KMS-11 (cell line): ENCODE data around the gene PSRC1.

Source experiments
- H2AFZ ChIP-seq: fragments of 200-600 bp; sonication (generic); 2 replicates; pipeline ENCODE4 v1.6.1; 2016; ENCODE audit warnings: antibody characterized with exemption, mixed run types, low read depth
- H3K27ac ChIP-seq: fragments of 200-600 bp; sonication (generic); 2 replicates; pipeline ENCODE4 v1.6.1; 2016; ENCODE audit warnings: mild to moderate bottlenecking, mixed run types
- H3K27me3 ChIP-seq: fragments of 200-600 bp; sonication (generic); 2 replicates; pipeline ENCODE4 v1.6.1; 2017; ENCODE audit warnings: mild to moderate bottlenecking, low read depth, mixed run types, moderate library complexity; ENCODE audit not compliant: insufficient read depth
- H3K36me3 ChIP-seq: fragments of 200-600 bp; sonication (generic); 2 replicates; pipeline ENCODE4 v1.6.1; 2017; ENCODE audit warnings: mild to moderate bottlenecking, mixed run types; ENCODE audit not compliant: insufficient read depth
- H3K4me1 ChIP-seq: fragments of 200-600 bp; sonication (generic); 2 replicates; pipeline ENCODE4 v1.6.1; 2016; ENCODE audit warnings: mild to moderate bottlenecking, low read depth, mixed run types; ENCODE audit not compliant: poor library complexity, severe bottlenecking
- H3K4me2 ChIP-seq: fragments of 200-600 bp; sonication (generic); 2 replicates; pipeline ENCODE4 v1.7.0; 2016; ENCODE audit warnings: mild to moderate bottlenecking, mixed run types
- H3K4me3 ChIP-seq: fragments of 200-600 bp; sonication (generic); IDR thresholded peaks from 2 replicates; pipeline ENCODE4 v1.6.1; 2017; ENCODE audit warnings: low read depth, low read length, mixed read lengths; ENCODE audit not compliant: insufficient read depth
- H3K79me2 ChIP-seq: fragments of 200-600 bp; sonication (generic); 2 replicates; pipeline ENCODE4 v1.6.1; 2016; ENCODE audit warnings: low read depth, mixed run types; ENCODE audit not compliant: insufficient read depth
- H3K9ac ChIP-seq: fragments of 200-600 bp; sonication (generic); 2 replicates; pipeline ENCODE4 v1.6.1; 2016; ENCODE audit warnings: mild to moderate bottlenecking, mixed run types
- H4K20me1 ChIP-seq: fragments of 200-600 bp; sonication (generic); 2 replicates; pipeline ENCODE4 v1.6.1; 2016; ENCODE audit warnings: mild to moderate bottlenecking, mixed run types; ENCODE audit not compliant: insufficient read depth
- CTCF ChIP-seq: fragments of 200-600 bp; sonication (generic); conservative IDR thresholded peaks from 2 replicates; pipeline ENCODE4 v1.6.1; 2017; ENCODE audit warnings: low read depth, mild to moderate bottlenecking, antibody characterized with exemption, low read length, moderate library complexity, mixed read lengths

The PSRC1 gene

GRCh38 chr1:109256085-109256484 is 26.9 kb downstream of the PSRC1 start:
- Histone ChIP-seq H3K27ac (no peak overlapping the region), H3K4me2 (no peak overlapping the region)
- TF ChIP-seq CTCF, result no peak

GRCh38 chr1:109255678-109256077 is 27.3 kb downstream of the PSRC1 start:
- Histone ChIP-seq H3K4me2 (no peak overlapping the region), H3K9ac (no peak overlapping the region), H4K20me1 (no peaks in the 10 kb centered on the region), H2AFZ (no peak overlapping the region), H3K79me2 (no peaks in the 10 kb centered on the region), H3K27me3 (no peaks in the 10 kb centered on the region), H3K36me3 (no peaks in the 10 kb centered on the region), H3K27ac (no peak overlapping the region), H3K4me1 (no peaks in the 10 kb centered on the region), H3K4me3 (no peak overlapping the region)
- TF ChIP-seq CTCF, result no peak

More at GRCh38 chr1:109256085-109256484, 26.9 kb downstream of the PSRC1 start:
- no peak overlapping the region for H2AFZ ChIP-seq
- no peaks in the 10 kb centered on the region for H3K79me2 ChIP-seq
- H3K36me3 ChIP-seq, result no peaks in the 10 kb centered on the region
- no peaks in the 10 kb centered on the region for H3K4me1 ChIP-seq
- H3K9ac ChIP-seq, result no peak overlapping the region
- no peak overlapping the region for H3K4me3 ChIP-seq
- no peaks in the 10 kb centered on the region for H4K20me1 ChIP-seq
- no peaks in the 10 kb centered on the region for H3K27me3 ChIP-seq

- no peaks in the 10 kb centered on the region for H3K36me3 ChIP-seq
- no peak overlapping the region for H2AFZ ChIP-seq
- H3K4me3 ChIP-seq, result no peak overlapping the region
- H3K4me2 ChIP-seq, result no peak overlapping the region
- no peak for TF ChIP-seq CTCF
- no peaks in the 10 kb centered on the region for H4K20me1 ChIP-seq
- H3K27ac ChIP-seq, result no peak overlapping the region
- H3K79me2 ChIP-seq, result no peaks in the 10 kb centered on the region
- no peaks in the 10 kb centered on the region for H3K27me3 ChIP-seq
- H3K4me1 ChIP-seq, result peaks cover 3% of the 10 kb centered on the region
- H3K9ac ChIP-seq, result no peak overlapping the region
Observed at GRCh38 chr1:109255097-109255651, 27.8 kb downstream of the PSRC1 start.

GRCh38 chr1:109254621-109255096 is 28.3 kb downstream of the PSRC1 start:
- no peak overlapping the region for H2AFZ ChIP-seq
- no peak overlapping the region for H3K27ac ChIP-seq

More at GRCh38 chr1:109254621-109255096, 28.3 kb downstream of the PSRC1 start:
- Histone ChIP-seq H3K79me2 (no peaks in the 10 kb centered on the region), H3K4me1 (peaks cover 4% of the 10 kb centered on the region), H3K27me3 (no peaks in the 10 kb centered on the region), H3K4me3 (no peak overlapping the region), H4K20me1 (no peaks in the 10 kb centered on the region), H3K4me2 (no peak overlapping the region), H3K9ac (no peak overlapping the region), H3K36me3 (no peaks in the 10 kb centered on the region)
- TF ChIP-seq CTCF, result no peak
